GM18526 (cell line): ENCODE results near the gene COPB1.

Experiments
- POLR2A ChIP-seq: IDR thresholded peaks from 3 replicates; pipeline ENCODE4 v1.6.1; 2011; ENCODE audit not compliant: insufficient read length; ENCODE audit errors: extremely low read depth

COPB1 gene

GRCh38 chr11:14422052-14422813, 77.4 kb downstream of the COPB1 start:
- no peak for TF ChIP-seq POLR2A

- TF ChIP-seq POLR2A = no peak
Observed at GRCh38 chr11:14420223-14420622, 79.4 kb downstream of the COPB1 start.

GRCh38 chr11:14418801-14419417, 80.7 kb downstream of the COPB1 start:
- TF ChIP-seq POLR2A = no peak

- TF ChIP-seq POLR2A = no peak
Observed at GRCh38 chr11:14417617-14418374, 81.8 kb downstream of the COPB1 start.

- TF ChIP-seq POLR2A = no peak
Observed at GRCh38 chr11:14417186-14417585, 82.4 kb downstream of the COPB1 start.

GRCh38 chr11:14414470-14415461, 84.8 kb downstream of the COPB1 start:
- TF ChIP-seq POLR2A = no peak

GRCh38 chr11:14413307-14414069, 86.1 kb downstream of the COPB1 start:
- TF ChIP-seq POLR2A = no peak

GRCh38 chr11:14411818-14412217, 87.8 kb downstream of the COPB1 start:
- TF ChIP-seq POLR2A = no peak

- TF ChIP-seq POLR2A = no peak
Observed at GRCh38 chr11:14409891-14410290, 89.7 kb downstream of the COPB1 start.

GRCh38 chr11:14408612-14409011, 91.0 kb downstream of the COPB1 start:
- TF ChIP-seq POLR2A = no peak
